ENCODE results near the gene MMP13.

MMP13 gene

DNA sequence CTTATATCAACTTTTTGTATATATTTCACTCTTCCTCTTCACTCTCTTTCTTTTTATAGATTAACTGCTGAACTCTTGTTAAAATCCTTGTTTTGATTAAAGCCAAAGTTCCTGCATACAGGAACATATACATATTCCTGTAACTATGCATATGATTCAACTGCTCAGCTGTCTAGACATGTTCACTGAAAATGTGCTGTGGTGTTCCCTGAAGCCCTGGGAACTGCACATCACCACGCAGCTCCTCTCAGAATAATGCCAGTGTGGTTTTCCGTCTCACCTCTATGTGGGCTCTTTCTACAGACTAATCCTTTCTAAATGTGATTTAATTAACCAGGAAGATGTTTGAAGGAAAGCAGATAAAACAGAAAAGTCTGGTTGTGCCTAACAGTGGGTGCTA lies 55.2 kb downstream of the MMP13 start:
- no peak for DNase-seq (ENCODE audit: low spot score)
